KMS-11 (cell line): ENCODE measurements around the gene RASAL2.

Experiments used
- H2AFZ ChIP-seq: fragments of 200-600 bp; sonication (generic); 2 replicates; pipeline ENCODE4 v1.6.1; 2016; ENCODE audit warnings: antibody characterized with exemption, mixed run types, low read depth
- H3K27ac ChIP-seq: fragments of 200-600 bp; sonication (generic); 2 replicates; pipeline ENCODE4 v1.6.1; 2016; ENCODE audit warnings: mild to moderate bottlenecking, mixed run types
- H3K27me3 ChIP-seq: fragments of 200-600 bp; sonication (generic); 2 replicates; pipeline ENCODE4 v1.6.1; 2017; ENCODE audit warnings: mild to moderate bottlenecking, low read depth, mixed run types, moderate library complexity; ENCODE audit not compliant: insufficient read depth
- H3K36me3 ChIP-seq: fragments of 200-600 bp; sonication (generic); 2 replicates; pipeline ENCODE4 v1.6.1; 2017; ENCODE audit warnings: mild to moderate bottlenecking, mixed run types; ENCODE audit not compliant: insufficient read depth
- H3K4me1 ChIP-seq: fragments of 200-600 bp; sonication (generic); 2 replicates; pipeline ENCODE4 v1.6.1; 2016; ENCODE audit warnings: mild to moderate bottlenecking, low read depth, mixed run types; ENCODE audit not compliant: poor library complexity, severe bottlenecking
- H3K4me2 ChIP-seq: fragments of 200-600 bp; sonication (generic); 2 replicates; pipeline ENCODE4 v1.7.0; 2016; ENCODE audit warnings: mild to moderate bottlenecking, mixed run types
- H3K4me3 ChIP-seq: fragments of 200-600 bp; sonication (generic); IDR thresholded peaks from 2 replicates; pipeline ENCODE4 v1.6.1; 2017; ENCODE audit warnings: low read depth, low read length, mixed read lengths; ENCODE audit not compliant: insufficient read depth
- H3K79me2 ChIP-seq: fragments of 200-600 bp; sonication (generic); 2 replicates; pipeline ENCODE4 v1.6.1; 2016; ENCODE audit warnings: low read depth, mixed run types; ENCODE audit not compliant: insufficient read depth
- H3K9ac ChIP-seq: fragments of 200-600 bp; sonication (generic); 2 replicates; pipeline ENCODE4 v1.6.1; 2016; ENCODE audit warnings: mild to moderate bottlenecking, mixed run types
- H4K20me1 ChIP-seq: fragments of 200-600 bp; sonication (generic); 2 replicates; pipeline ENCODE4 v1.6.1; 2016; ENCODE audit warnings: mild to moderate bottlenecking, mixed run types; ENCODE audit not compliant: insufficient read depth
- TF ChIP-seq, protein P1 (sequence below): fragments of 200-600 bp; sonication (generic); conservative IDR thresholded peaks from 2 replicates; pipeline ENCODE4 v1.6.1; 2017; ENCODE audit warnings: low read depth, mild to moderate bottlenecking, antibody characterized with exemption, low read length, moderate library complexity, mixed read lengths

The RASAL2 gene

DNA sequence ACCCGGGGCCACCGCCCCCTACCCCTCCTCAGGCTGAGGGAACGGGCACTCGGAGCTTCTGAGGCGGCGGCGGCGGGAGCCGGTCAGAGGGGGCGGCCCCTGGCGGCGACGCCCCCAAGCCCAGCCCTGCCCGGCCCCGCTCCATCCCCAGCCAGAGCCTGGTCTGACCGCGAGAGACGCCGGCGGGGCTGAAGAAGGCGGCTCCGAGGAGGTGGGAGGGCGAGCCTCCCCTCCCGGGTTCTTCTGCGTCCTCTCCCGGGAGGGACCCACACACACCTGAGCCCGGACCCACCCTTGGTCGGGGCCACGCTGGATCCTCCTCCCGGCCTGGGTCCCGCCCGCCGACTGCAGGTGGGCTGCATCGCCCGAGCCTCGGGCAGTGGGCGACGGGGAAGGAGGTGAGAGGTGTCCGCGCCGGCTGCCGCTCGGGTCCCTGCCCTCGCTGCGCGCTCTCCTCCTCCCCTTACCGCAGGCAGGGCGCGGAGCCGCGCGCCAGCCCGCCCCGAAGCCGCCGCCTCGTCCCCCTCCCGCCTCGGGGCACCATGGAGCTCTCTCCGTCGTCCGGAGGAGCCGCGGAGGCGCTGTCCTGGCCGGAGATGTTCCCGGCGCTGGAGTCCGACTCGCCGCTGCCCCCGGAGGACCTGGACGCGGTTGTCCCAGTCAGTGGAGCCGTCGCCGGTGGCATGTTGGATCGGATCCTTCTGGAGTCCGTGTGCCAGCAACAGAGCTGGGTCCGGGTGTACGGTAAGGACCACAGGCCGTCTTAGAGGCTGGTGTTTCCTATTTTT, at the start of gene RASAL2:
Gene RASAL2, plus strand, starts transcription at position 154 of the 788 bp plus-strand sequence. Its CDS starts 389 bp downstream, at position 543.
- Histone ChIP-seq H3K9ac (peak within 1 kb of the TSS; percentile 58), H2AFZ (peak within 1 kb of the TSS; percentile 100), H3K27ac (no peak within 1 kb of the TSS), H4K20me1 (no peaks in the 10 kb centered on the region), H3K4me3 (peak within 1 kb of the TSS; percentile 97), H3K4me2 (peak within 1 kb of the TSS; percentile 85), H3K36me3 (no peaks in the 10 kb centered on the region), H3K4me1 (peaks cover 26% of the 10 kb centered on the region), H3K27me3 (no peaks in the 10 kb centered on the region; the same call in 1 of the 2 replicates), H3K79me2 (no peaks in the 10 kb centered on the region)
- TF ChIP-seq, protein P1, sequence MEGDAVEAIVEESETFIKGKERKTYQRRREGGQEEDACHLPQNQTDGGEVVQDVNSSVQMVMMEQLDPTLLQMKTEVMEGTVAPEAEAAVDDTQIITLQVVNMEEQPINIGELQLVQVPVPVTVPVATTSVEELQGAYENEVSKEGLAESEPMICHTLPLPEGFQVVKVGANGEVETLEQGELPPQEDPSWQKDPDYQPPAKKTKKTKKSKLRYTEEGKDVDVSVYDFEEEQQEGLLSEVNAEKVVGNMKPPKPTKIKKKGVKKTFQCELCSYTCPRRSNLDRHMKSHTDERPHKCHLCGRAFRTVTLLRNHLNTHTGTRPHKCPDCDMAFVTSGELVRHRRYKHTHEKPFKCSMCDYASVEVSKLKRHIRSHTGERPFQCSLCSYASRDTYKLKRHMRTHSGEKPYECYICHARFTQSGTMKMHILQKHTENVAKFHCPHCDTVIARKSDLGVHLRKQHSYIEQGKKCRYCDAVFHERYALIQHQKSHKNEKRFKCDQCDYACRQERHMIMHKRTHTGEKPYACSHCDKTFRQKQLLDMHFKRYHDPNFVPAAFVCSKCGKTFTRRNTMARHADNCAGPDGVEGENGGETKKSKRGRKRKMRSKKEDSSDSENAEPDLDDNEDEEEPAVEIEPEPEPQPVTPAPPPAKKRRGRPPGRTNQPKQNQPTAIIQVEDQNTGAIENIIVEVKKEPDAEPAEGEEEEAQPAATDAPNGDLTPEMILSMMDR: 0 out of 2 replicates have a peak, but pooled peaks have one; percentile 21

DNA sequence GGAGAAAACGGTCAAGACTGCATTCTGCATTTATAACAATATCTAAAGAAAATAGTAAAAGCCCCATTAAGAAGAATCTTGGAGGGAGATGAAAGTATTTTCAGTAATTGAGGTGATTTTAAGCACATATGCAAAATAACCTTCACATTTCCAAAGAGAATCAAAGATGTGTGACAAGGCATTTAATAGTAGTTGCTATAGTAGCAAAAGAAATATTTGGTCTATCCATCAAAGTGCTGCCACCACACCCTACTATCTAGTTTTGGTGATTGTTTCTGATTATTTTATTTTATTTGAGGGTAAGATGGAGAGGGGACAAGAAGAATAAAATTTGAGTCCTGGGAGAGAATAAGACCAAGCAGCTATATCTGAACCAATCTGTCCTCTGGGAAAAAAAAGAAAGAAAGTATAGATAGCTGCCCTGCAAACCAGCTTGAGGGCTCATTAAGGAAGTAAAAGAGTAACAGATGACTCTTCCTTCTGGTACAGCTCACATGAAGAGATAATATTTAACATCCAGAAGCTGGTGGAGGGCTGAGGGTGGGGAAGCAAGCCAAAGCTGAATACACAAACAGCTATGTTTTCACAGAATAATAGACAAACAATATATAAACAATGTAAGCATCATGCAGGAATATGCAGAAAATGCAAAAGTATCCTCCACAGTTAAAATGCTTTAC, 47.2 kb upstream of the RASAL2 start:
- no peak overlapping the region for H3K9ac ChIP-seq
- H4K20me1 ChIP-seq: no peaks in the 10 kb centered on the region
- H3K36me3 ChIP-seq: no peaks in the 10 kb centered on the region
- no peaks in the 10 kb centered on the region for H3K79me2 ChIP-seq
- no peak overlapping the region for H3K4me2 ChIP-seq
- H3K4me1 ChIP-seq: no peaks in the 10 kb centered on the region
- H3K27me3 ChIP-seq: no peaks in the 10 kb centered on the region
- H2AFZ ChIP-seq: no peak overlapping the region
- no peak overlapping the region for H3K27ac ChIP-seq
- H3K4me3 ChIP-seq: no peak overlapping the region
- TF ChIP-seq, protein P1: no peak

DNA sequence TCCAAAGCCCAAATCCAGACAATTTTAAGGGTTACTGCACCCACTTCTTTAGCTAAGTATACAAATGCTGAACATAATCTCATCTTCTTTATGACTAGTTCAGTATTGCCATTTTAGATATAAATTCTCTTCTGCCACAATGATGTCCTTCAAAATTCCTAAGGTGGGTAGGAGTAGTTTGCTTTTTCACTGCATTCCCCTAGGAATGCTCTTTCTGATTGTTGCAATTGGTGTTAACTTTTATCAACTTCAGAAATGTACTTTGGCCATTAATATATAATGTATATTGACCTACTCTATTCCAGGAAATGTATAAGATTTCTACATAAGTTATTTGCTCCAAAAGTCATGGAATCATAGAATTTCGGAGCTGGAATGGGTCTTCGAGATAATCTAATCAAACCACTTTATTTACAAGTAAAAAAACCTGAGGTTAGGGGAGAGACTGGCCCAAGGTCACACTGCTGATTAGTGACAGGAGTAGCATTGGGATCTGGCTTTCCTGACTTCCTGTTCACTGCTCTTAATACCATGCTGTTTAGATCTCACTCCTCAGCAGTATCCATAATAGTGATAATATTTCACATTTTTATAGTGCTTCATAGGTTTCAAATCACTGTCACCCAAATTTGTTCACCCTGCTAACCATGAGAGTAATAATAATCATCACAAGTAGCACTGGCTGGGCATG, 46.4 kb upstream of the RASAL2 start:
- Histone ChIP-seq H3K27me3 (no peaks in the 10 kb centered on the region), H2AFZ (no peak overlapping the region), H3K36me3 (no peaks in the 10 kb centered on the region), H3K27ac (no peak overlapping the region), H3K79me2 (no peaks in the 10 kb centered on the region), H3K4me2 (no peak overlapping the region), H3K4me3 (no peak overlapping the region), H3K4me1 (no peaks in the 10 kb centered on the region), H4K20me1 (no peaks in the 10 kb centered on the region), H3K9ac (no peak overlapping the region)
- TF ChIP-seq, protein P1: no peak

DNA sequence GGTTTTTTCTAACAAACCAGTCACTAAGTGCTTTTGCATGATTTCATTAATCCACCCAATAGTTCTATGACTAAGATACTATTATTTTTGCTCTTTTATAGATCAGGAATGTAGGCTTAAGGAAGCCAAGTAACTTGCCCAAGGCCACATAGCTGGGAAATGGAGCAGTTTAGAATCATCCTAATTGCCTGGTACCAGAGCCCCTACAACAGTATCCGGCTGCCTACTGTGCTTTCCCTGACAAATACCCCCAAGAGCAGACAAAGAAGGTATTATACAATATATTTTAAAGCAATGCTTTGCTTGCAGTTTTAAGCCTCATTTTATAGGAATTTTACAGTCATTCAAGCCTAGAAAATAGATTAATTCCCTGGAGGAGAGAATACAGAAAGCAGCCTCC, 45.5 kb upstream of the RASAL2 start:
- Histone ChIP-seq H3K27me3 (no peaks in the 10 kb centered on the region), H3K4me1 (no peaks in the 10 kb centered on the region), H3K36me3 (no peaks in the 10 kb centered on the region), H3K79me2 (no peaks in the 10 kb centered on the region), H3K9ac (no peak overlapping the region), H3K4me3 (no peak overlapping the region), H2AFZ (no peak overlapping the region), H4K20me1 (no peaks in the 10 kb centered on the region), H3K27ac (no peak overlapping the region), H3K4me2 (no peak overlapping the region)
- TF ChIP-seq, protein P1: no peak
